ENCODE results near the gene VPS13D.

VPS13D gene

DNA sequence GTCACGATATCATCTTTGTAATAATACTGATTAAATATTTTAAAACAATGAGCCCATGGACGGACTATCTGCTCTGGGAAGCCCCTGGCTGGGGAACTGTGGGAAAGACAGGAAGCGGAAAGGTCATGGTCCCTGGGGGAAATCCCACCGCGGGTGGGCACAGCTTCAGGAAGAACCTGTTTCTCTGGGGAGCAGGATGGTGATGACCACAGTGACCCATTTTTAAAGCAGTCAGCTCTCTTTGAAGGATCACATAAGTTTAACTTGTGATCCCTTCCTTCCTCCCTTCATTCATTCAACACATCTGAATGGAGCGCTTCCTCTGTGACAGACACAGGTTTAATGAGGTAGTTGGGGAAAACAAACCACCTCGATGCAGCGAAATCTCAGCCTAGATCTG lies 315.2 kb downstream of the VPS13D start:
- in situ Hi-C loops (cut with HindIII; ENCODE audit: low sequenced_read_pairs): no loop called here

DNA sequence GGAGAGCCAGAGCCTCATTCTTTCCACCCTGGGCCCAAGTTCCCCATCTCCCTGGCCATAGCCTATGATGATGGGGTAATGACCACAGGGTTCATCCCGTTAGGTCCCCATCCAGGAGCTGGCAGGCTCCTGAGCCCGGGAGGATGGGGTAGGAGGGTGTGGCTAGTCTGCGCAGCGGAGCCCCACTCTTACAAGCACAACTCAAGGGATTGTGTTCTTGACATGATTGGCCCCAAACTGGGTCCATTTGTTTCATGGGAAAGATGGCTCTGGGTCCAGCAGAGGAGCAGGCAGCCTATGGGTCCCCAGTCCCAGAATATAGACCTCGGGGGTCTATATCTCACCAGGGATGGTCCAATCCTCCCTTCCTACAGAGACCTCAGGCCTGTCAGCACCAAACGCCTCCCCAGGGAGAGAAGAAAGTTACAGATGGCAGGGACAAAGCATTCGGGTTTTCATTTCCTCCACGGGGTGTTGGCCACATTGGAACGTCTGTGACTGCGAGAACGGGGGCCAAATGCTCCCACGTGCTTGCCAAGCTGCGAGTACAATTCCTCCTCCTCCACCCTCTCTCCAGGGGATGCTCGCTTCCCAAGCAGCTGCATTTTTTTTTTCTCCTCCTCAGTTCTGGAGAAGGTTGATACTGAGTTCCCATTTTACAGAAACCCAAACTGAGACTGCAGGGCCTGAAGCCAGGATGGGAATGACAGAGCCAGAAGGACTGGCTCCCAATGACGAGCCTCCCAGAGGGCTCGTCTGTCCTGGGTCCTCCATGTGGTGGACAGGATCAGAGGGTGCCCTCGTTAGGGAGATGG lies 317.1 kb downstream of the VPS13D start:
- in situ Hi-C loops (cut with HindIII; ENCODE audit: low sequenced_read_pairs): no loop called here

- in situ Hi-C loops (cut with HindIII; ENCODE audit: low sequenced_read_pairs): no loop called here
Measured at GRCh38 chr1:12547586-12548225, 317.9 kb downstream of the VPS13D start.

GRCh38 chr1:12548279-12548972 lies 318.6 kb downstream of the VPS13D start:
- in situ Hi-C loops (cut with HindIII; ENCODE audit: low sequenced_read_pairs): no loop called here

GRCh38 chr1:12548973-12549459 lies 319.2 kb downstream of the VPS13D start:
- in situ Hi-C loops (cut with HindIII; ENCODE audit: low sequenced_read_pairs): no loop called here

DNA sequence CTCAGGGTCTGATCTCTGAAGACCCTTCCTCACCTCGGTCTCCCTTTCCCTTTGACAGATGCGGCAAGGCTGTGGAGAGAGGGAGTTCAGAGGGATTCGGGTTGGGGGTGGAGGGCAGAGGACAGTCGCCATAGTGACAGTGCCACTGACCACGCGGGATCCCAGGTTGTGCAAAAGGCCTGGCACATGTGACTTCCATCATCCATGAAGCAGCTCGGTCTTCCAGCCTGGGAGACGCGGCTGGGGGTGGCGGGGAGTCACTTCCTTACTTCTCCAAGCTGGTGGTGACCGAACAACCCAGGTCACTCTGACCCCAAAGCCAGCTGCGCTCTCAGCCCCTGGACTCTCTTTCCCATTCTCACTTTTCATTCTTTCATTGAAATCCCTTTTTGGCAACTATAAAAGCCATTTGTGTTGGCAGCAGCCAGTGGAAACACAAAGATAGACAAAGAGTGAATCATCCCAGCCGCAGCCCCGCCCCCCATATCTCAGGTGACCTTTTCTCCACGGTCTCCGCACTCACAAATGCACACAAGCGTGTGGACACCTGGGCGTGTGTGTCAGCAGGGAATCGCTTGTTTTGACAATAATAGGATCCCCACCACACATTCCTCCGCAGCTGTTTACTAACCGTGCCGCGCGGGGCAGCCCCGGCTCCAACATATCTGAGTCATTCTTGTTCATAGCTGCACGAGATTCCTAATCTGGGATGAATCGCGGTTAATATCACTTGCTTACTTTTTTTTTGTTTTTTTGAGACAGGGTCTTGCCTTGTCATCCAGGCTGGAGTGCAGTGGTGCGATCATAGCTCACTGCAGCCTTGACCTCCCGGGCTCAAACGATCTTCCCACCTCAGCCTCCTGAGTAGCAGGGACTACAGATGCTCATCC lies 319.9 kb downstream of the VPS13D start:
- in situ Hi-C loops (cut with HindIII; ENCODE audit: low sequenced_read_pairs): no loop called here

GRCh38 chr1:12551584-12551983 lies 321.8 kb downstream of the VPS13D start:
- in situ Hi-C loops (cut with HindIII; ENCODE audit: low sequenced_read_pairs): no loop called here

GRCh38 chr1:12552111-12552888 lies 322.5 kb downstream of the VPS13D start:
- in situ Hi-C loops (cut with HindIII; ENCODE audit: low sequenced_read_pairs): no loop called here

GRCh38 chr1:12552951-12553921 lies 323.4 kb downstream of the VPS13D start:
- in situ Hi-C loops (cut with HindIII; ENCODE audit: low sequenced_read_pairs): no loop called here

GRCh38 chr1:12553963-12554362 lies 324.1 kb downstream of the VPS13D start:
- in situ Hi-C loops (cut with HindIII; ENCODE audit: low sequenced_read_pairs): no loop called here

GRCh38 chr1:12554521-12555305 lies 324.9 kb downstream of the VPS13D start:
- in situ Hi-C loops (cut with HindIII; ENCODE audit: low sequenced_read_pairs): no loop called here

DNA sequence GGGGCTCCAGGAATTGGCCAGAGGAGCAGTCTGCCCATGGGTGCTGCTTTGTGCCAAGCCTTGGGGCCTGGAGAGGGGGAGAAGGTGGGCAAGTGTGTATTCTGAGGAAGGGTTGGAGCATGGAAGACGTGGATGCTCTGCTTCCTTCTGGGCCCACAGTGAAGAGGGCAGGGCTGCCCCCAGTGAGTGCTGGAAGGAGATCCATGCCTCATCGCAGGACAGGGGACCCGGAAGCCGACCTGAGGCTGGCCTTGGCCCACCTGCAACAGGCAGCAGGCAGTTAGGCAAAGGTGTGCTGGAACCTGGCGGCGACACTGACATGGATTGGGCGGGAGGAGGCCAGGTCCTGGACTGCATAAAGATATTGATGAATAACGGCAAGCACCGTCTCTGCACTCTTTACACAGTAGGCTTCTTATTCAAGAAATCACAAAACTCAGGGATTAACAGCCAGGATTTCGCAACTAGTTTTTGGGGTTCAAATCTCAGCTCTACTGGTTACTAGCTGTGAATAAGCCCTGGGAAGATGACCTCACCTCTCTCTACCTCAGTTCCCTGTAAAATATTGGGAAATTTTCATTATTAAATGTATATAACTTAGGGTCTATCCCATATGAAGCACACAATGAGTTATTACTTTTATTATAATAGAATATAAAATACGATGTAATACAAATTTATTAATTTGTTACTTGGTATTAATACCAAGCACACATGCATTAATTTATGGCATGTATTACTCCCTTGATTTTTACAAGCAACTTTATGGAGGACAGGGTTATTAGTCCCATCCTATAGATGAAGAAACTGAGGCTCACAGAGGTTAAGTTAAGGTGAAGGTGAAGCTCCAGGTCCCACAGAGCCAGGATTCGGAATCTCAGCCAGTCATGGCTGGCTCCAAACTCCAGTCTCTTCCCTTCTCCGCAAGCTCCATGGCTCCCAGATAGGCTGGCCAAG lies 325.9 kb downstream of the VPS13D start:
- in situ Hi-C loops (cut with HindIII; ENCODE audit: low sequenced_read_pairs): no loop called here

GRCh38 chr1:12556368-12556930 lies 326.6 kb downstream of the VPS13D start:
- in situ Hi-C loops (cut with HindIII; ENCODE audit: low sequenced_read_pairs): no loop called here

GRCh38 chr1:12556957-12557935 lies 327.4 kb downstream of the VPS13D start:
- in situ Hi-C loops (cut with HindIII; ENCODE audit: low sequenced_read_pairs): no loop called here

DNA sequence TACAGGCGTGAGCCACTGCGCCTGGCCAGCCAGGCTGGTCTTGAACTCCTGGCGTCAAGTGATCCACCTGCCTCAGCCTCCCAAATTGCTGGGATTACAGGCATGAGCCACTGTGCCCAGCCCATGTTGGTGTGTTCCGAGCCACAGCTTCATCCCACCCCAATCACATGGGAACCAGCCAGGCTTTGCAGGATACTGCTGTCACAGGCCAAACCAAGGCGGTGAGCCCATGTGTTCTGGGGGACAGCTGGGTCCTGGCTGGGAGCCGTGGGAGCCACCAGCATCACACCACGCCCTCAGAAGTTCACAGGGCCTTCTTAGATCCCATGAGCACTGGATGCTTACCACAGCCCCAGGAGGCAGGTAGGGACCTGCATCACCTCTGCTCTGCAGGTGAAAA lies 331.3 kb downstream of the VPS13D start:
- in situ Hi-C loops (cut with HindIII; ENCODE audit: low sequenced_read_pairs): no loop called here
